Liver (tissue), 3 donors: Measurements from ENCODE around the gene COQ8B.

Experiments used
- ATF3 ChIP-seq: IDR thresholded peaks from 2 replicates; pipeline ENCODE4 v1.6.1; 2016; ENCODE audit warnings: antibody characterized with exemption
- CTCF ChIP-seq: fragments of 150-350 bp; IDR thresholded peaks from 2 replicates; pipeline ENCODE4 v1.5.1; 2017; ENCODE audit warnings: improper control_type of control experiment, low read depth, low read length; ENCODE audit not compliant: missing input control
- FOXA1 ChIP-seq: IDR thresholded peaks from 2 replicates; pipeline ENCODE4 v1.6.1; 2016; ENCODE audit warnings: antibody characterized with exemption
- JUND ChIP-seq, 2 donors: IDR thresholded peaks; 2 replicates each; pipeline ENCODE4 v1.6.1; 2016; ENCODE audit warnings: antibody characterized with exemption in 2 of 2
- MAX ChIP-seq: IDR thresholded peaks from 2 replicates; pipeline ENCODE4 v1.6.1; 2016; ENCODE audit warnings: antibody characterized with exemption
- donor health status: healthy.
- donor health status: healthy.

- TF ChIP-seq ATF3 (no peak), CTCF (peak; percentile 5), MAX (no peak), JUND (IDR thresholded peaks at IDR 0.05) (no peak), FOXA1 (no peak)
Observed at GRCh38 chr19:40744554-40745401, 28.1 kb upstream of the COQ8B start.
